Measurements from ENCODE around the gene GLT8D1.
A peak's percentile ranks its signal among the peaks of the same experiment; 100 is the strongest.
"Not testable (repeated sequence)": the region's sequence is repeated elsewhere in the genome, so short reads cannot be mapped to it uniquely, and the experiment has no call there.

Gene GLT8D1

GRCh38 chr3:52684184-52684583, 21.4 kb downstream of the GLT8D1 start:
- DNase-seq (ENCODE audit: insufficient read length, low spot score) (no peak), FAIRE-seq (no peak)

- DNase-seq (ENCODE audit: insufficient read length, low spot score) = no peak
- FAIRE-seq = no peak
Observed at GRCh38 chr3:52683611-52684010, 22.0 kb downstream of the GLT8D1 start.

- peak; percentile 67 for FAIRE-seq
- DNase-seq (ENCODE audit: insufficient read length, low spot score) = peak; percentile 50
Observed at GRCh38 chr3:52682016-52682415, 23.6 kb downstream of the GLT8D1 start.

- DNase-seq (ENCODE audit: insufficient read length, low spot score) (no peak), FAIRE-seq (no peak)
Observed at GRCh38 chr3:52681596-52681995, 24.0 kb downstream of the GLT8D1 start.

- FAIRE-seq (no peak), DNase-seq (ENCODE audit: insufficient read length, low spot score) (no peak)
Observed at GRCh38 chr3:52679811-52680210, 25.8 kb downstream of the GLT8D1 start.

- no peak for DNase-seq (ENCODE audit: insufficient read length, low spot score)
Observed at GRCh38 chr3:52679199-52679538, 26.4 kb downstream of the GLT8D1 start.

GRCh38 chr3:52678265-52679198, 27.1 kb downstream of the GLT8D1 start:
- FAIRE-seq = no peak

More at GRCh38 chr3:52679199-52679538, 26.4 kb downstream of the GLT8D1 start:
- FAIRE-seq = no peak

GRCh38 chr3:52676201-52676600, 29.4 kb downstream of the GLT8D1 start:
- DNase-seq (ENCODE audit: insufficient read length, low spot score); FAIRE-seq: not testable (repeated sequence)

More at GRCh38 chr3:52678265-52679198, 27.1 kb downstream of the GLT8D1 start:
- no peak for DNase-seq (ENCODE audit: insufficient read length, low spot score)

GRCh38 chr3:52671676-52672075, 33.9 kb downstream of the GLT8D1 start:
- FAIRE-seq (no peak), DNase-seq (ENCODE audit: insufficient read length, low spot score) (no peak)

- peak; percentile 97 for FAIRE-seq
Observed at GRCh38 chr3:52670621-52671521, 34.7 kb downstream of the GLT8D1 start.

GRCh38 chr3:52663098-52663497, 42.5 kb downstream of the GLT8D1 start:
- DNase-seq (ENCODE audit: insufficient read length, low spot score) = no peak
- FAIRE-seq = no peak

More at GRCh38 chr3:52670621-52671521, 34.7 kb downstream of the GLT8D1 start:
- peak; percentile 90 for DNase-seq (ENCODE audit: insufficient read length, low spot score)

- FAIRE-seq (no peak), DNase-seq (ENCODE audit: insufficient read length, low spot score) (no peak)
Observed at GRCh38 chr3:52660046-52660445, 45.5 kb downstream of the GLT8D1 start.

GRCh38 chr3:52655895-52656294, 49.7 kb downstream of the GLT8D1 start:
- DNase-seq (ENCODE audit: insufficient read length, low spot score) = no peak
- no peak for FAIRE-seq

- DNase-seq (ENCODE audit: insufficient read length, low spot score) = no peak
- FAIRE-seq = no peak
Observed at GRCh38 chr3:52651592-52651991, 54.0 kb downstream of the GLT8D1 start.

- DNase-seq (ENCODE audit: insufficient read length, low spot score) (no peak), FAIRE-seq (peak; percentile 66)
Observed at GRCh38 chr3:52650439-52650838, 55.2 kb downstream of the GLT8D1 start.

GRCh38 chr3:52649461-52650210, 56.0 kb downstream of the GLT8D1 start:
- FAIRE-seq = peak; percentile 36
- peak; percentile 19 for DNase-seq (ENCODE audit: insufficient read length, low spot score)

GRCh38 chr3:52645549-52645948, 60.0 kb downstream of the GLT8D1 start:
- FAIRE-seq (no peak), DNase-seq (ENCODE audit: insufficient read length, low spot score) (no peak)
